Anterior cingulate cortex (tissue), 58 donors: ENCODE measurements around the gene CHI3L1.

Source experiments
- DNase-seq, 58 donors: peaks; one replicate each; lab custom pipeline; 2025; lab: John Stamatoyannopoulos, UW

The CHI3L1 gene

DNA sequence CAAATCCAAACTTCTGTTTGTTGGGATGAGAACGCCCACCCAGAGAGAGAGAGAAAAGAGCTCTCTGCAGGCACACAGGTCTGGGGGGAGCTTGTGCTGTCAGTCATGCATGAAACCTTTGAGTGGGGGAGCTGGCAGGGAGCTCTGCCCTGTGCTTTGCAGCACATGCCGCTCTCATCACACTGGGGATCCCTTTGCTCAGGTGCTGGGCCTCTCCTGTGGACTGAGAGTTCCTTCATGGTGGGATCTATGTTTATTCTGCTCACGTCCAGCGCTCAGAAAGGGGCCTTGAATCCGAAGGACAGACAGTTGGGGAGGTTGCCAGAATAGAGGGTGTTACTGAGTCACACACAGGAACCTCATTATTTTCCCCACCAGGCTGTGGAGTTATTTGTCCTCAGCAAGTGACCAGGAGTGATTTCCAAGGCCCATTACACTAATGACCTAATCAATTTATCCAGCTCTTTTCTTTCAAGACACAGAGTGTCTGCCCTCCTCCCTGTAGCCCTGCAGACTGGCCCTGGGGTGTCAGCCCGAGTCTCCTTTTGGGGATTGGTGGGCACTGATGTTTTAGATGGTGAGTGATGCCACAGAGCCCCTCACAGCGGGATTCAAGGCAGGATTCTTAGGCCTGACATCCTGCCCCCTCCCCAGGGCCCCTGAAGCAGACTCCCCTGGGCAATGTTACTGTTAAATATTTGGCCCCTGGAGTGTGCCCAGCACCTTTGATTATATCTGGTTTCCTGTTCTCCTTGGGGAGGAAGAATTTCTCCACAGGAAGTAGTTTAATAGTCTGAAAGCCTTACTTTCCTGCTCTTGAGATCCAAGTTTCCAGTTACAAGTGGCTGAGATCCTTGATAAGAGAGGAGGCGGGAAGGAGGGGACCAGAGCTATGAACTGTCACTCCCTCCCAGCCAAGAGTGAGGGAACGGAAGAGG is 33.2 kb downstream of the CHI3L1 start:
- peak in 30 of 58 donors; percentile 21 to 78 (median 46) for DNase-seq

DNA sequence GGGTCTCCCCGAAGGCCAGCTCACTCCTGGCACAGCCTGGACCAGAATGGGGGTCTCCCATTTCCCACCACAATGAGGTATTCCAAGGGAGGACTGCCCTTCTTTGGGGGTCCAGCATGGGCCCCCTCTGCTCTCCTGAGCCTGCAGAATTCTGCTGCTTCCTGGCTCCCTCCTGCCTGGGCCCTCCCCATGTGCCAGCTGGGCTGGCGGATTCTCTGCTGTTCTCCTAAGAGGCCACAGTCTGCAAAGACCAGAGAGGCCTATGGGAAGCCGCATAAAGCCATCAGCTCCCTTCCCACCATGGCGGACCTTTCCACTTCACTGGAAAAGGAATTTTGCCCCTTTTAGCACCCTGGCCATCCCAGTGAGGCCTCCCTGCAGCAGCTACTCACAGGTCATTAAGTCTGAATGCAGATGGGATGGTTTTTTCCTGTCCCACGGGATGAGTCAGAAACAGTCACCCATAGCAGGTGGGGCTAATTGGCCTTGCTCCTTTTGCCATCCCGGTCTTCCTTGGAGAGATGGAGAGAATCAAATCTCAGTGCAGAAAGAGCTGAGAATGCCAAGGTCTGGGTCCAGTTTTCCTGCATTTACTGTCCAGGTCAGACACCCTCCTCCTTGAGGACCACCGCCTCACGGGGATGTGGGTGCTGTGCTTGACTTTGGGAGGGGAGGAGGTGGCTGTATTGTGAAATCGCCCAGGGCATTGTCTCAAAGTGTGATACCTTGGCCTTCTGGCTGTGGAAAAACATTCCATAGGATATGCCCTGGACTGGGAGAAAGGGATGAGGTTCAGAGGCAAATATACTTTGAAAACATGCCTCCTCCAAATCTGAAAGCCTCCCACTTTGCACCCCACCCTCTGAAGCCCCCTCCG is 34.1 kb downstream of the CHI3L1 start:
- DNase-seq: no peak

DNA sequence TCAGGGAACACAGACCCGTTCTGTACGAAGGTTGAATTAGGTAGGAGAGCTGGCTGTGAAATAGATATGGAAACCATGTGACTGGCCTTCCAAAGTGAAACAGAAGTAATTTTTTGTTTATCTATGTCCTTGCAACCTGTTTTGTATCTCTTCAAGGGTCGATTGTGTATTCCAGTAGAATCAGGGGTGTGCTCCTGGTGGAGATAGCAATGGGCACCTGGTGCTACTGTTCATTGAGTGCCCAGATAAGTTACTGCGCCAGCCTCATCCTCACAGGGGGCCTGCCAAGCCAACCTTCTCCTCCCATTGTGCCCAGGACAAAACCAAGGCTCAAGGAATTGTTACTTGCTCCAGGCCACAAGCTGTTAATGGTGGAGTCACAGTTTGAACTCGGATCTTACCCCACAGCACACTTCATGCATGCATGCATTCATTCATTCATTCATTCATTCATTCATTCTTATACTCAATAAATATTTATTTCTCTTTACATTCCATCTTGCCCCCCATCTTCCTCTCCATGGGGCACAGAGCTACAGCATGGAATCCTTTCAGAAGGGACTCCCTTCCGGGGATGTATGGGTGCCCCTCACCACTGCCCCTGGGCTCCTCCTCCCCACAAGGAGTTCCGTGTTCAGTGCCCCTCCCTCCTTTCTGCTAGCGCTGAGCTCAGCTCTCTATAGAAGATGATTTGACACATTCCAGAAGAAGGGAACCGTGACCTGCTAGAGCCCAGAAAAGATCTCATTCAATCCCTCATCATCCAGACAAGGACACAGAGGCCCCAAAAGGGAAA is 34.9 kb downstream of the CHI3L1 start:
- no peak for DNase-seq

DNA sequence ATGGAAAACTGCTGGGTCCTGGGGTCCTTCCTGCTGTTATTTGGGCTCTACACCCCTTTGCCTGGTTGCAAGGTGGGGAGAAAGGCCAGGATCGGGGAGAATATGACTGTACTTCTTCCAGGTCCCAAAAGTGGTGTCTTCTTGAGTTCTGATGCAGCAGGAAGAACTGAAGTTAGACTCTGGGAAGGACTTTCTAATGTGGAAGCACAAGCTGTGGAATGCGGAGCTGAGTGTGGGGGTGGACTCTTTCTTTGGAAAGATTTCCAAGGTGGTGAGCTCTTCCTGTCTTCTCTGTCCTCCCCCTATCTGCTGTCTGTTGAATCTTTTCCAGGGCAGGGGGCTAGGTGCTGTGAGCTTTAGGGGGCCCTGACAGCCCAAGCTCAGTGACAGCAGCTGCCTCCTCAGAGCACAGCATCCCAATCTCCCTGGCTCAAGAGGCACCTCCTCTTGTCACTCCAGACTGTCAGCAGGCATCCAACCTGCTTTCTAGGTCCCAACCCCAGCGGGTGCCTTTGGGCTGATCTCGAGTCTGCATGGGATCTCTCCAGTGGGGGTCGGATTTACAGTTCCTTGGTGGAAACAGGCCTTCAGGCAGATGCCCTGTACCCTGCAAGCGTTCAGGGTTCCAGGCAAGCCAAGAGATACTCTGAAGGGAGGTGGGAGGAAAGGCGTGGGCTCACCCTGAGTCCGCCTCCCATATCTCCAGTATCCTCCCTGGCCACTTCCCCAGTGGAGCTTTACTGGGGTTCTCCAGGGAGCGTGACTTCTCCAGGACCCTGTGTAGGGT is 35.8 kb downstream of the CHI3L1 start:
- DNase-seq: no peak

DNA sequence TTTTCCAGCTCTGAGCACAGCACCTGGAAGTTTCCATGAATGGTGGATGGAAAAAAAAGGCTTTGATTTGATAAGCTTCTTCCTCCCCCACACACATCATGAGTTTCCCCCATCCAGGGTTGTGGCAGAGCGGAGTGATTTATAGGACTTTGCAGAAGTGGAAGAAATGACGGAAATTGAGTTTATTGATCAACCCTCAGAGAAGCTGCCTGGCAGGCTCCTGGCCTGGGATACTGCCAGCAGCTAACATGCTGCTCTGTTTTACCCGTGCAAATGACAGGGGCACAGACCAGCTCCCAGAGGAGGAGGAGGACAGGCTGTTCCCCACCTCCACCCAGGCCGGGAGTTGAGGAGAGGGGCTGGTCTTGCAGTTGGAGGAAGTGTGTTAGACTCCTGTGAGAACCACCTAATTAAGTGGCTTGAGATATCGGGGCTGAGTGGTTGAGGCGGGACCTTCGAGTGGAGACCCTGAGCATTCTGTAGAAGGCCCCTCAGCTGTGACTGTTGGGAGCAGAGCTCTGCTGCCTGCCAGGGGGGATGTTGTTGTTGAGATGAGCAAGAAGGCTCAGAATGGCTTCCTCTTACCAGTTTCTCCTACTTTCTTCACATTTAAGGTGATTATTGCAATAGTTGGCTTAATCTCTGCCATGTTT is 37.2 kb downstream of the CHI3L1 start:
- DNase-seq: no peak

DNA sequence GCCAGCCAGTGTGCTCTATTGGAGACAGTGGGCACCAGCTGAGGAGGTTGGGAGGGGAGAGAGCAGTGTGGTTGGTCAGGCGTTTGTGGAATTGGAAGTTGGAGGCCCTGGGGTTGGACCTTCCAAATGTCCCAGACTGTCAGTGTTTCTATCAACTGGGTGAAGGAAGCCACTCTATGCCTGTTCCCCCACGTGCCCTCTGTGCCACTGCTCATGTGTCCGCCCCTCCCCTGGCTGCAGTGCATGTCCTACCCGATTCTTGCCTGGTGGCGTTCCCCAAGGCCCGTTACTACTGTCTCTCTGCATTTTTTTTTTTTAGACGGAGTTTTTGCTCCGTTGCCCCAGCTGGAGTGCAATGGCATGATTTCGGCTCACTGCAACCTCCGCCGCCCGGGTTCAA is 37.9 kb downstream of the CHI3L1 start:
- DNase-seq: peak in 4 of 58 donors; percentile 28 to 41 (median 36)

DNA sequence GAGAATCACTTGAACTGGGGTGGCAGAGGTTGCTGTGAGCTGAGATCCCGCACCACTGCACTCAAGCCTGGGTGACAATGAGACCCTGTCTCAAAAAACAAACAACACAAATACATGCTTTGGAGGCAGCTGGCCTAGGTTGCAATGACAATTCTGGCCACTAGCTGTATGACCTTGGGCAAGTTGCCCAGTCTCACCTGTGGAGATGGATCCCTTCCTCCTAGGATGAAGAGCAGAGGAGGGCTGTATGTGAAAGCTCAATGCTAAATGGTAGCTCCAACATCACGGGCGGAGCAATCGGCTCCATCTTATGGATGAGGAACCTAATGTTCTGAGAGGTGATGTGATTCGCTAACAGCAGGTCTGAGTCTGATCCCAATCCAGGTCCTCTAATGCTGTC is 38.4 kb downstream of the CHI3L1 start:
- DNase-seq: no peak

DNA sequence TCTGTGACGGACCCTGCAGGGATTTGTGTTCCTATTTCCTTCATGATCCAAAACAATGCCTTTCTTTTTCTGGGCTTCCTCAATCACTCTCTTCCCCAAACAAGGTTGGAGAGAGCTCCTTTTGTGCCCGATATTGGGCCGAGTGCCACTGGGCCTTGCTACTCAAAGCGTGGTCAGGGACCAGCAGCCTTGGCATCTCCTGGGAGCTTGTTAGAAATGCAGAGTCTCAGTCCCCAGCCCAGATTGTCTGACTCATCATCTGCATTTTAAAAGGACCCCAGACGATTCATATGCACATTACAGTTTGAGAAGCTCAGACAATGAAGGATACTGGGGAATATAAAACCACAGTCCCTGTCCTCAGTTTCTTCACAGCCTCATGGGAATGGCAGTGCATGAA is 39.1 kb downstream of the CHI3L1 start:
- peak in 49 of 58 donors; percentile 20 to 86 (median 59) for DNase-seq

DNA sequence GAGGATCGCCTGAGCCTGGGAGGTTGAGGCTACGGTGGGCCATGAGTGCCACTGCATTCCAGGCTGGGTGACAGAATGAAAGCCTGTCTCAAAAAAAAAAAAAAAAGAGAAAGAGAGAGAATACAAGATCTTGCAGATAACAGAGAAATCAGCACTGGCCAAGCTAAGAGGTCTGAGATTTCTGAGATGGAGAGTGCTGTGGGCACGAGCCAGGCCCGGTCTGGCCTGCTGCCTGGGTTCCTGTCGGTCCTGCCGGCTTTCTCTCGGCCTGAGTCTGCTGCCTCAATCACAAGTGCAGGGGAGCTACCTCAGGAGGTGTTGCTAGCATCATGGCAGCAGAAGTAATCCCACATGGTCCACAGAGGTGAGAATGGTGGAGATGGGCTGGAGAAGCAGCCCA is 40.0 kb downstream of the CHI3L1 start:
- DNase-seq: peak in 9 of 58 donors; percentile 26 to 47 (median 34)

DNA sequence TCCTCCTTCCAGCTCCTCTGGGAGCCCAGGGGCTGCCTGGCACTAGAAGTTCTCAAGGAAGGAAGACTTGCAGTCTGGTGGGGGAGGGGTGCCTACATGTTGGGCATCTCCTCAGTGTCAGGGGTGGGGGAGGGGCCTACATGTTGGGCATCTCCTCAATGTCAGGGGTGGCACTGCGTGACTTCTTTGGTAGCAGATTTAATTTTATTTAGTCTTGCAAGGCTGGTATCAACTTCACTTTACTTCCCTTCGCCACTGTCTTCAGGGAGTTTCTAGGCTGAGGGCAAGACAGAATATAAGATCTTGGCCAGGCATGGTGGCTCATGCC is 40.5 kb downstream of the CHI3L1 start:
- no peak for DNase-seq

DNA sequence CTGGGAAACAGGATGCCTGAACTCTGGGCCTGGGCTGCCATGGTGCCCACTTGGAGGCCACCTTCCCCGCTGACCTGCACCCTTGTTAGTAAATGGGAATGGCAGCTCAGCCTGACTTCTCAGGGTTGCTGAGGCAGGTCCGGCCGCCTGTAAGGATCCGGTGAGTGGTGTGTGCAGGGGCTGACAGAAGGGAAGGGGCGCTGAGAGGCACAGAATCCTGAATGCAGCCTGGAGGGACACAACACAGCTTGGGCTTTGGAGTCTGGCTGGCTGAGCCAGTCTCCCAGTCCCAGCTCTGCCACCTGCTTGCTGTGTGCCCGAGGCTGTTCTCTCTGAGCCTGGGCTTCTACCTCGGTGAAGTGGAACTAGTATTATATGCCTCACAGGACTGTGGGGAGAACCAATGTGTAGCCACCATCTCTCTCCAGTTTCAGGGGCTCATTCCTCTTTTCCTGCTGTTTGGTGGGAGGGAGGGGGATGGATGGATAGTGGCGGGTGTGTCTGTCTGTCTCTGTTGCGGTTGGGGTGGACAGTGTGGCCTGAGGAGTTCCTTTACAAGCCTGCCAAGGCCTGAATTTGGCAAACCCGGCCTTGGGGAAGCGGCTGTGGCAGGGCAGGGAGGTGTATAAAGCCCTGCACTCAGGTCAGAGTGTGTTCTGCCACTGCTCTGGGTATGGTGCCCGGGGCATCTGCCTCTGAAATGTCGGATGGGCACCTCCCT is 41.0 kb downstream of the CHI3L1 start:
- DNase-seq: peak in 3 of 58 donors; percentile 27 to 54 (median 39)

DNA sequence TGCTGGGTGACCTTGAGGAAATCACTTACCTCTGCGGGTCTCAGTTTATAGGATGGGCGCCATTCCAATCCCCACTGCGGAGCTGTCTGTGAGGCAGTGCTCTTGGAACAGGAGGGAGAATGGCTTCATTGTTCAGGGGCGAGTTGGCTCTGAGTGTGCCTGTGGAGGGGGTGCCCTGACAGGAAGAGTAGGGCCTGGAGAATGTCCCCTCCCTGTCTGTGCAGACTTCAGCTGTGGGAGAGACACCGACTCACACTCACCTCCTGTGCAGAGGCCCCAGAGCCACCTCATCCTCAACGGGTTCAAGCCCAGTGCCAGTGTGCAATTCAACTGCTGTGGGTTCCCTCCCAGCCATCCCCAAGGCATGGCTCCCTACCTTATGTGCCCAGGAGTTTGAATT is 41.8 kb downstream of the CHI3L1 start:
- DNase-seq: peak in 52 of 58 donors; percentile 23 to 92 (median 70)

DNA sequence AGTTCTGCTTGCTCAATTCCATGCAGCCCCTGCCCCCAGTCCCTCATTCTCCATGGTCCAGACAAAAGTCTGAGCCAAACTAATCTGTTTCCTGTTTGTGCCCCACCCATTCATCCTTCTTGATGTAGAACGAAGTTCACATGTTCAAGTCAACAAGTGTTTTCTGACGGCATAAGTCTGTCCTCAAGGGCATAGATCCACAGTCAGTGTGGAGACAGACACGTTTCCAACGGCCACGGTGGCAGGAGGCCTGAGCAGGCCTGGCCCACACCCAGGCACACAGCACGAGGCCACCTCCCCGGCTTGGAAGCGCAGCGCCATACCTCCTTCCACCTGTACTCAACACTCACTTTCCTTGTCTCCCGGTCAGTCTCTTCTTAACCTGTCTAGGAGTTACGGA is 42.9 kb downstream of the CHI3L1 start:
- no peak for DNase-seq

DNA sequence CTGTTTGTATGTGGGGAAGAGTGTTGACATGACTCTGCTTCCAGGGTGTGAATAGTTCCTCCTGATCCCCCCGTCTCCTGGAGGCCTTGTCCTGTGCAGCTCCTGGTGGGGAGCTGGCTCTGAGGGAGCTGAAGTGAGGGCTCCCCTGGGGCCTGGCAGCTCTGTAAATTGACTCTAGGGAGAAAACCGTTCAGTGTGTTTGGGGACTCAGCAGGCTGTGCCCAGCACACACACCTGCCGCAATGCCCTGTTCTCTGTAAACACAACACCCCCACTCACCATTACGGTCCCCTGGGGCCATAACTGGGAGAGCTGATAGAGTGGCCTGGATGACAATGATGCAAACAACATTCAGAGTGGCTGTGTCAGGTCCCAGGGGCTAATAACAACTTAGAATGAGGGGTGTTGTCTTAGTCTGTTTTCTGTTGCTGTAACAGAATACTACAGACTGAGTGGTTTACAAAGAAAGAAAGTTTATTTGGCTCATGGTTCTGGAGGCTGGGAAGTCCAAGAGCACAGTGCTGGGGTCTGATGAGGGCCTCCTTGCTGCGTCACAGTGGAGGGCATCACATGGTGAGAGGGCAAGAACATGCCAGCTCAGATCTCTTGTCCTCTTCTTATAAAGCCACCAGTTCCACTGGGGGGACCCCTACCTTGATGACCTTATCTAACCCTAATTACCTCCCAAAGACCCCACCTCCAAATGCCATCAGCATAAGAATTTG is 43.7 kb downstream of the CHI3L1 start:
- no peak for DNase-seq

DNA sequence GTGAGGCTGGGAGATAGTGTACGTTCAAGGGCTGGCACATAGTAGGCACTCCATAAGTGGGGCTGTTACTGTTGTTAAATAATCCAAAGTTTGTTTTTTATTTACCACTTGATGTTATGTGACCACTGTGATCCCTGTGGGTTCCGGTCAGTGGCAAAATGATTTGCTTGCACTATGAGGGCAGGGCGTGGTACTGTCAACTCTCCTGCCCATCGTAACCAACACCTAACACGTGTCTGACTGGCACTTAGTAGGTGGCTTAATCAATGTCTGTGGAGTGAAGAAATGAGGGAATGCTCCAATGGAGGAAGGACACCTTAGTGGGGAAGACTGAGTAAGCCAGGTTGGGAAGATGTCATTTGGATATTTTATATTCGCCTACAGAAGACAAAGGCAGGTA is 44.4 kb downstream of the CHI3L1 start:
- DNase-seq: no peak

DNA sequence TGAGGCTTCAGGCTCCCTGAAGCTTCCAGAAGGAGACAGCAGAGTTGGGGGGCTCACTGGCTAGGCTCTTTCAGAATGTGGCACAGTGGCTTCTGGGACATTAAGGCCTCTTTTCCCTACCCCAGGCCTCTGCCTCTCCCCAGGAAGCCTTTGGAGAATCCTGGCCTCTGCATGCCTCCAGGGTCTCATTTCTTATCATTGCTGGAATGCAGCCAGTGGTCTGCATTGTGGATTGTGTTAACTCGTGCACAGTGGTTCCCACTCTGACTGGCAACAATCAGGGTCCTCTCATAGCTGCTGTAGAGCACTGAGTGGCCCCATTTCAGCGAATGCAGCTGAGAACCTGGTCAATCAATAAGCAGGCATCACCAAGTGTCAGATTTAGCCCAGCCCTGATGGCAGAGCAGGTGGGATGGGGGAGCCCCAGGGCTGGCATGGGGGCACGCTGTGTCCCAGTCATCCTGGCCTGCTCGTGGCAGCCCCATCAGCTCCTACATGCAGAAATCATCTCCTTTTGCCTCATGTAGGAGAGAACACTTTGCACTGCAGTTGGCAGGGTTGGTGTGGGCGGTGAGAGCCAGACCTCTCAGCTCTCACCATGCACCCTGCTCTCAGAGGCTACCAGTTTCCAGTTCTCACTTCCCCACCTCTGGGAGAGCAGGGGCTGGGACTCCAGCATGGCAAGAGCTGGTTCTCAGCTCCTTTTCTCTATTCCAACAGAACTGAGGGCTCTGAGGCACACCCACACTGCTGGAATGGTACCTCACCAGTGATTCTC is 45.6 kb downstream of the CHI3L1 start:
- peak in 1 of 58 donors; percentile 28 for DNase-seq

DNA sequence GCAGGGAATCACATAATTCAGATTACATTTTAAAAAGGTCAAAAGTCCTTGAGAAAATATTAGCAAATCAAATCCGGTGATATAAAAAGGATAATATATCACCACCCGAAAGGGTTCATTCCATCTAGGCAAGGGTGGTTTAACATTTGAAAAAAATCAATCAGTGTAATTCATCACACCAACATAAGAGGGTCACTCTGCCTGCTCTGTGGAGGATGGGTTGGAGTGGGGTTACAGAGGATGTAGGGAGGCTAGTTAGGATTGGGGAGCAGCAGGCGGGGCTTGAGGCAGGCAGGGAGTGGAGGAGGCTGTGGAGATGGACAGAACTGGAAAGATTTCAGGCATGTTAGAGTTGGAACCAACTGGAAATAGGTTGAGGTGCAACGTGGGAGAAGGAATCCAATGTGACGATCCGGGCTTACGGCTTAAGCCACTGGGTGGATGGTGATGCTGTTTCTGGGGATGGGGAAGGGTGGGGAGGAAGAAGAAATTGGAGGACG is 46.5 kb downstream of the CHI3L1 start:
- no peak for DNase-seq
